HEK293 (cell line): ENCODE results near the gene DAPP1.

Experiments
- CTCF ChIA-PET: fragments of 350-600 bp; formaldehyde crosslinking; extraction: SDS; loops from one replicate; lab custom pipeline; 2021; ENCODE audit warnings: antibody characterized with exemption; lab: Yijun Ruan, JAX
- POLR2A ChIA-PET: fragments of 300-600 bp; formaldehyde crosslinking; extraction: SDS; loops from one replicate; lab custom pipeline; 2020; ENCODE audit warnings: antibody characterized with exemption, inconsistent platforms; lab: Yijun Ruan, JAX
- H3K27ac ChIP-seq: fragments of 200-500 bp; sonication (Bioruptor generic); 2 replicates; pipeline ENCODE4 v1.5.1; 2014; ENCODE audit warnings: low read depth, low read length, control low read depth, inconsistent platforms; ENCODE audit errors: extremely low read depth
- H3K36me3 ChIP-seq, 2 experiments: fragments of 200-500 bp in 1 of 2; sonication (Bioruptor generic) in 1 of 2; 1 replicate in 1 of 2; 2 replicates in 1 of 2; pipeline ENCODE4 v1.5.1; 2014 to 2017; ENCODE audit warnings: inconsistent platforms in 2 of 2, low read length in 2 of 2; ENCODE audit not compliant: control insufficient read depth in 2 of 2, insufficient read depth in 1 of 2
- H3K4me1 ChIP-seq: fragments of 200-500 bp; sonication (Bioruptor generic); 2 replicates; pipeline ENCODE4 v1.5.1; 2014; ENCODE audit warnings: mild to moderate bottlenecking, low read length, inconsistent platforms; ENCODE audit not compliant: control insufficient read depth, insufficient read depth
- H3K4me3 ChIP-seq: 2 replicates; pipeline ENCODE4 v1.5.1; 2011; ENCODE audit warnings: low read depth, mild to moderate bottlenecking, control low read depth, low read length, moderate library complexity
- H3K9me3 ChIP-seq: fragments of 200-500 bp; sonication (Bioruptor generic); 2 replicates; pipeline ENCODE4 v1.5.1; 2014; ENCODE audit warnings: low read depth, low read length, inconsistent platforms; ENCODE audit not compliant: control insufficient read depth, insufficient read depth
- HOXC10 ChIP-seq: sonication (generic); formaldehyde crosslinking; IDR thresholded peaks from 2 replicates; pipeline ENCODE4 v1.8.1; 2023; ENCODE audit warnings: mild to moderate bottlenecking, missing genetic modification reagents
- KLF10 ChIP-seq: fragments of 450-650 bp; IDR thresholded peaks from 2 replicates; pipeline ENCODE4 v1.5.1; 2018; ENCODE audit warnings: missing biosample characterization, mild to moderate bottlenecking, missing genetic modification characterization
- ZBTB48 ChIP-seq: fragments of 450-650 bp; formaldehyde crosslinking; IDR thresholded peaks from 2 replicates; pipeline ENCODE4 v1.5.1; 2016; ENCODE audit warnings: missing biosample characterization, missing genetic modification characterization
- ZNF10 ChIP-seq: fragments of 450-650 bp; formaldehyde crosslinking; IDR thresholded peaks from 2 replicates; pipeline ENCODE4 v1.5.1; 2017; ENCODE audit warnings: missing biosample characterization, missing genetic modification characterization
- ZNF239 ChIP-seq: fragments of 450-650 bp; formaldehyde crosslinking; IDR thresholded peaks from 2 replicates; pipeline ENCODE4 v1.5.1; 2016; ENCODE audit warnings: missing biosample characterization, missing genetic modification characterization
- ZNF335 ChIP-seq: fragments of 450-650 bp; formaldehyde crosslinking; conservative IDR thresholded peaks from 2 replicates; pipeline ENCODE4 v1.5.1; 2016; ENCODE audit warnings: missing biosample characterization, missing genetic modification characterization
- ZNF514 ChIP-seq: fragments of 450-650 bp; formaldehyde crosslinking; IDR thresholded peaks from 2 replicates; pipeline ENCODE4 v1.5.1; 2016; ENCODE audit warnings: missing biosample characterization, missing genetic modification characterization
- ZNF530 ChIP-seq: fragments of 450-650 bp; formaldehyde crosslinking; IDR thresholded peaks from 2 replicates; pipeline ENCODE4 v1.5.1; 2016; ENCODE audit warnings: low read depth, missing biosample characterization, missing genetic modification characterization
- ZNF544 ChIP-seq: fragments of 450-650 bp; formaldehyde crosslinking; IDR thresholded peaks from 2 replicates; pipeline ENCODE4 v1.5.0; 2017; ENCODE audit warnings: missing biosample characterization, missing genetic modification characterization
- ZNF560 ChIP-seq: fragments of 450-650 bp; formaldehyde crosslinking; IDR thresholded peaks from 2 replicates; pipeline ENCODE4 v1.5.1; 2017; ENCODE audit warnings: missing biosample characterization, missing genetic modification characterization, borderline replicate concordance
- ZNF785 ChIP-seq: fragments of 450-650 bp; formaldehyde crosslinking; IDR thresholded peaks from 2 replicates; pipeline ENCODE4 v1.5.1; 2016; ENCODE audit warnings: missing biosample characterization, missing genetic modification characterization
- TF ChIP-seq, protein P1 (sequence below): fragments of 450-650 bp; IDR thresholded peaks from 2 replicates; pipeline ENCODE4 v1.5.1; 2018; ENCODE audit warnings: missing biosample characterization, mild to moderate bottlenecking, missing genetic modification characterization
- TF ChIP-seq, protein P2 (sequence below): fragments of 450-650 bp; formaldehyde crosslinking; IDR thresholded peaks from 2 replicates; pipeline ENCODE4 v1.5.1; 2016; ENCODE audit warnings: missing biosample characterization, missing genetic modification characterization
- TF ChIP-seq, protein P3 (sequence below): fragments of 450-650 bp; formaldehyde crosslinking; IDR thresholded peaks from 2 replicates; pipeline ENCODE4 v1.5.1; 2016; ENCODE audit warnings: missing biosample characterization, missing genetic modification characterization
- TF ChIP-seq, protein P4 (sequence below): fragments of 450-650 bp; formaldehyde crosslinking; IDR thresholded peaks from 2 replicates; pipeline ENCODE4 v1.5.1; 2017; ENCODE audit warnings: missing biosample characterization, missing genetic modification characterization
- TF ChIP-seq, protein P5 (sequence below): IDR thresholded peaks from 2 replicates; pipeline ENCODE4 v1.6.1; 2011; ENCODE audit warnings: mild to moderate bottlenecking, low read depth, low read length, borderline replicate concordance
- TF ChIP-seq, protein P6 (sequence below): fragments of 450-650 bp; formaldehyde crosslinking; IDR thresholded peaks from 2 replicates; pipeline ENCODE4 v1.5.1; 2016; ENCODE audit warnings: missing biosample characterization, missing genetic modification characterization, borderline replicate concordance
- TF ChIP-seq, protein P7 (sequence below): fragments of 450-650 bp; formaldehyde crosslinking; IDR thresholded peaks from 2 replicates; pipeline ENCODE4 v1.5.1; 2016; ENCODE audit warnings: missing biosample characterization, missing genetic modification characterization

Gene DAPP1

DNA sequence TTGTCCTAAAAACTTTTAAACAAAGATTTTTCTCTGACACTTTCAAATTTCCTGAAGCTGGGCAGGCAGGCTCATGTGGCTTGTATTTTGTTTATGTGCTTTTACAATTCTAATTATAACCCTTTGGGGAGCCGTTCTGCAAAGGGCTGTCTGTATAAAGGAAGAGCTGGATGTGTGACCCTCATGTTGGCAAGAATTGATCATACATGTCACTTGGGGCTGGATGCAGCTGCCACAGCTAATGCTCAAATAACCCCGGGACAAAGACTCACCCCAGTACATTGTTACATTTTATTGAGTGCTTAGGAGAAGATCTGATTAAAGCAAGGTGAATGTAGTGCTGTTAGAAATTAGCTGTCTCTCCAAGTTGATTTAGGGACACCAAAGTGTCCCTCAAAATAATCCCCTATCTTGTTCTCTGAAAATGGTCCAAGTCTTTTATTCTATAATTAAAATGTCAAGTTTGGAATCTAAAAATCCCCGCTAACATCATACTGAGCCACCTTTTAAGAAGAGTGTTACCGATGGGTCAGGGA, 13.0 kb upstream of the DAPP1 start (continued):
- TF ChIP-seq, protein P1, sequence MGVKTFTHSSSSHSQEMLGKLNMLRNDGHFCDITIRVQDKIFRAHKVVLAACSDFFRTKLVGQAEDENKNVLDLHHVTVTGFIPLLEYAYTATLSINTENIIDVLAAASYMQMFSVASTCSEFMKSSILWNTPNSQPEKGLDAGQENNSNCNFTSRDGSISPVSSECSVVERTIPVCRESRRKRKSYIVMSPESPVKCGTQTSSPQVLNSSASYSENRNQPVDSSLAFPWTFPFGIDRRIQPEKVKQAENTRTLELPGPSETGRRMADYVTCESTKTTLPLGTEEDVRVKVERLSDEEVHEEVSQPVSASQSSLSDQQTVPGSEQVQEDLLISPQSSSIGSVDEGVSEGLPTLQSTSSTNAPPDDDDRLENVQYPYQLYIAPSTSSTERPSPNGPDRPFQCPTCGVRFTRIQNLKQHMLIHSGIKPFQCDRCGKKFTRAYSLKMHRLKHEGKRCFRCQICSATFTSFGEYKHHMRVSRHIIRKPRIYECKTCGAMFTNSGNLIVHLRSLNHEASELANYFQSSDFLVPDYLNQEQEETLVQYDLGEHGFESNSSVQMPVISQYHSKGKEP (tag by site-specific recombination) = no peak
- TF ChIP-seq HOXC10 (CRISPR knock-in tag) (no peak), ZNF514 (tag by site-specific recombination) (no peak)
- TF ChIP-seq, protein P2, sequence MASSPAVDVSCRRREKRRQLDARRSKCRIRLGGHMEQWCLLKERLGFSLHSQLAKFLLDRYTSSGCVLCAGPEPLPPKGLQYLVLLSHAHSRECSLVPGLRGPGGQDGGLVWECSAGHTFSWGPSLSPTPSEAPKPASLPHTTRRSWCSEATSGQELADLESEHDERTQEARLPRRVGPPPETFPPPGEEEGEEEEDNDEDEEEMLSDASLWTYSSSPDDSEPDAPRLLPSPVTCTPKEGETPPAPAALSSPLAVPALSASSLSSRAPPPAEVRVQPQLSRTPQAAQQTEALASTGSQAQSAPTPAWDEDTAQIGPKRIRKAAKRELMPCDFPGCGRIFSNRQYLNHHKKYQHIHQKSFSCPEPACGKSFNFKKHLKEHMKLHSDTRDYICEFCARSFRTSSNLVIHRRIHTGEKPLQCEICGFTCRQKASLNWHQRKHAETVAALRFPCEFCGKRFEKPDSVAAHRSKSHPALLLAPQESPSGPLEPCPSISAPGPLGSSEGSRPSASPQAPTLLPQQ (tag by site-specific recombination) = no peak
- TF ChIP-seq, protein P3, sequence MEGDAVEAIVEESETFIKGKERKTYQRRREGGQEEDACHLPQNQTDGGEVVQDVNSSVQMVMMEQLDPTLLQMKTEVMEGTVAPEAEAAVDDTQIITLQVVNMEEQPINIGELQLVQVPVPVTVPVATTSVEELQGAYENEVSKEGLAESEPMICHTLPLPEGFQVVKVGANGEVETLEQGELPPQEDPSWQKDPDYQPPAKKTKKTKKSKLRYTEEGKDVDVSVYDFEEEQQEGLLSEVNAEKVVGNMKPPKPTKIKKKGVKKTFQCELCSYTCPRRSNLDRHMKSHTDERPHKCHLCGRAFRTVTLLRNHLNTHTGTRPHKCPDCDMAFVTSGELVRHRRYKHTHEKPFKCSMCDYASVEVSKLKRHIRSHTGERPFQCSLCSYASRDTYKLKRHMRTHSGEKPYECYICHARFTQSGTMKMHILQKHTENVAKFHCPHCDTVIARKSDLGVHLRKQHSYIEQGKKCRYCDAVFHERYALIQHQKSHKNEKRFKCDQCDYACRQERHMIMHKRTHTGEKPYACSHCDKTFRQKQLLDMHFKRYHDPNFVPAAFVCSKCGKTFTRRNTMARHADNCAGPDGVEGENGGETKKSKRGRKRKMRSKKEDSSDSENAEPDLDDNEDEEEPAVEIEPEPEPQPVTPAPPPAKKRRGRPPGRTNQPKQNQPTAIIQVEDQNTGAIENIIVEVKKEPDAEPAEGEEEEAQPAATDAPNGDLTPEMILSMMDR (tag by site-specific recombination) = no peak

DNA sequence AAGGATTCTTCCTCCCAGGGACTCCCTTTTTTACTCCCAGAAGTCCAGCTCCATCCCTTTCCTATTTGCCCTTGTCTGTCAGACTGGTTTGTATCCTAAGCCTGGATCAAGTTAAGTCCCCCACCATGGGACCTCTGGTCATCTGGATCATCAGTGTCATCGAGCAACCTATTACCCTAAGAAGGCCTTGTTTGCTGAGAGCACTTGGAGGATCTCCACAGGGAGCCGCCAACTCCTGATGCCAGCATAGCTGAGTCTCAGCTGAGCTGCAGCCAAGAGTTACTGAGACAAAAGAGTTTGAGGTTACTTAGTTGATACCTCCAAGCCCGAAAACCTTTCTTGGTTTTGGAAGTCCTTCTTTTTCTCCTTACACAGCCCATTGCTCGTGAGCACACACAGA, 10.1 kb upstream of the DAPP1 start:
- no peak overlapping the region for H3K4me3 ChIP-seq

DNA sequence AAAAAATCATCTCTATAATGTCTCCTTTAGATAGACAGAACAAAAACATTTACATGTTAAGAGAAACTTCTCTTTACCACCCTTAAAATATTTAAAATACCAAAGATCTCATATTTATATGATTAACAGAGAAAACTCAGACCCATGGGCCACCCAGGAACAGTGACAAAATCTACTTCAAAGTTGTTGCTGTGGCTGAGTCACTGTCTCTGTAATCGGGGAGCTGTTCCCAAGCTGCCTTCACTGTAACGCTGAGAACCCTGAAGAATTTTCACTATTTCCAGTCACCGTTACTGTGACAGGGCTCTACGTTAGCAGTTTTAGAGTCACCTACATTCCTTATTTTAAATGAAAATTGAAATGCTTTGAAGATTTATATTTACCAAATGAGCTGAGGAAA, 9.0 kb upstream of the DAPP1 start:
- ChIA-PET CTCF (interaction anchor here (0.6 to 2.2 kb wide), 21 partner anchors 9 to 616 kb away, joined by 3 to 15 read pairs (median 4); partner anchors contain the start of genes C4orf17, DAPP1, MTTP and TRMT10A), POLR2A (interaction anchor here (1.0 kb wide), 1 partner anchor 244 kb away, joined by 8 read pairs; the partner anchor contains the start of gene TRMT10A)
- H3K9me3 ChIP-seq = no peaks in the 10 kb centered on the region
- H3K4me1 ChIP-seq = no peaks in the 10 kb centered on the region
- H3K36me3 ChIP-seq = no peaks in the 10 kb centered on the region
- H3K4me3 ChIP-seq = no peak overlapping the region
- TF ChIP-seq, protein P4, sequence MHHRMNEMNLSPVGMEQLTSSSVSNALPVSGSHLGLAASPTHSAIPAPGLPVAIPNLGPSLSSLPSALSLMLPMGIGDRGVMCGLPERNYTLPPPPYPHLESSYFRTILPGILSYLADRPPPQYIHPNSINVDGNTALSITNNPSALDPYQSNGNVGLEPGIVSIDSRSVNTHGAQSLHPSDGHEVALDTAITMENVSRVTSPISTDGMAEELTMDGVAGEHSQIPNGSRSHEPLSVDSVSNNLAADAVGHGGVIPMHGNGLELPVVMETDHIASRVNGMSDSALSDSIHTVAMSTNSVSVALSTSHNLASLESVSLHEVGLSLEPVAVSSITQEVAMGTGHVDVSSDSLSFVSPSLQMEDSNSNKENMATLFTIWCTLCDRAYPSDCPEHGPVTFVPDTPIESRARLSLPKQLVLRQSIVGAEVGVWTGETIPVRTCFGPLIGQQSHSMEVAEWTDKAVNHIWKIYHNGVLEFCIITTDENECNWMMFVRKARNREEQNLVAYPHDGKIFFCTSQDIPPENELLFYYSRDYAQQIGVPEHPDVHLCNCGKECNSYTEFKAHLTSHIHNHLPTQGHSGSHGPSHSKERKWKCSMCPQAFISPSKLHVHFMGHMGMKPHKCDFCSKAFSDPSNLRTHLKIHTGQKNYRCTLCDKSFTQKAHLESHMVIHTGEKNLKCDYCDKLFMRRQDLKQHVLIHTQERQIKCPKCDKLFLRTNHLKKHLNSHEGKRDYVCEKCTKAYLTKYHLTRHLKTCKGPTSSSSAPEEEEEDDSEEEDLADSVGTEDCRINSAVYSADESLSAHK (tag by site-specific recombination) = no peak
- TF ChIP-seq ZNF785 (tag by site-specific recombination) = no peak
- TF ChIP-seq, protein P5, sequence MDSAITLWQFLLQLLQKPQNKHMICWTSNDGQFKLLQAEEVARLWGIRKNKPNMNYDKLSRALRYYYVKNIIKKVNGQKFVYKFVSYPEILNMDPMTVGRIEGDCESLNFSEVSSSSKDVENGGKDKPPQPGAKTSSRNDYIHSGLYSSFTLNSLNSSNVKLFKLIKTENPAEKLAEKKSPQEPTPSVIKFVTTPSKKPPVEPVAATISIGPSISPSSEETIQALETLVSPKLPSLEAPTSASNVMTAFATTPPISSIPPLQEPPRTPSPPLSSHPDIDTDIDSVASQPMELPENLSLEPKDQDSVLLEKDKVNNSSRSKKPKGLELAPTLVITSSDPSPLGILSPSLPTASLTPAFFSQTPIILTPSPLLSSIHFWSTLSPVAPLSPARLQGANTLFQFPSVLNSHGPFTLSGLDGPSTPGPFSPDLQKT = no peak
- H3K27ac ChIP-seq = no peak overlapping the region

More for the DNA sequence above, 10.1 kb upstream of the DAPP1 start:
- no peaks in the 10 kb centered on the region for H3K9me3 ChIP-seq
- ChIA-PET CTCF (no interaction called here), POLR2A (interaction anchor here (1.7 kb wide), 1 partner anchor 243 kb away, joined by 5 read pairs; the partner anchor contains the start of gene TRMT10A)
- no peaks in the 10 kb centered on the region for H3K4me1 ChIP-seq
- no peaks in the 10 kb centered on the region for H3K36me3 ChIP-seq
- TF ChIP-seq ZNF239 (no peak), ZNF560 (tag by site-specific recombination) (no peak), ZNF10 (tag by site-specific recombination) (no peak), ZNF544 (tag by site-specific recombination) (no peak), ZNF335 (tag by site-specific recombination) (no peak), ZNF530 (tag by site-specific recombination) (no peak), ZBTB48 (tag by site-specific recombination) (no peak), KLF10 (no peak)
- TF ChIP-seq, protein P6, sequence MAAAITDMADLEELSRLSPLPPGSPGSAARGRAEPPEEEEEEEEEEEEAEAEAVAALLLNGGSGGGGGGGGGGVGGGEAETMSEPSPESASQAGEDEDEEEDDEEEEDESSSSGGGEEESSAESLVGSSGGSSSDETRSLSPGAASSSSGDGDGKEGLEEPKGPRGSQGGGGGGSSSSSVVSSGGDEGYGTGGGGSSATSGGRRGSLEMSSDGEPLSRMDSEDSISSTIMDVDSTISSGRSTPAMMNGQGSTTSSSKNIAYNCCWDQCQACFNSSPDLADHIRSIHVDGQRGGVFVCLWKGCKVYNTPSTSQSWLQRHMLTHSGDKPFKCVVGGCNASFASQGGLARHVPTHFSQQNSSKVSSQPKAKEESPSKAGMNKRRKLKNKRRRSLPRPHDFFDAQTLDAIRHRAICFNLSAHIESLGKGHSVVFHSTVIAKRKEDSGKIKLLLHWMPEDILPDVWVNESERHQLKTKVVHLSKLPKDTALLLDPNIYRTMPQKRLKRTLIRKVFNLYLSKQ (tag by site-specific recombination) = no peak
- TF ChIP-seq, protein P7, sequence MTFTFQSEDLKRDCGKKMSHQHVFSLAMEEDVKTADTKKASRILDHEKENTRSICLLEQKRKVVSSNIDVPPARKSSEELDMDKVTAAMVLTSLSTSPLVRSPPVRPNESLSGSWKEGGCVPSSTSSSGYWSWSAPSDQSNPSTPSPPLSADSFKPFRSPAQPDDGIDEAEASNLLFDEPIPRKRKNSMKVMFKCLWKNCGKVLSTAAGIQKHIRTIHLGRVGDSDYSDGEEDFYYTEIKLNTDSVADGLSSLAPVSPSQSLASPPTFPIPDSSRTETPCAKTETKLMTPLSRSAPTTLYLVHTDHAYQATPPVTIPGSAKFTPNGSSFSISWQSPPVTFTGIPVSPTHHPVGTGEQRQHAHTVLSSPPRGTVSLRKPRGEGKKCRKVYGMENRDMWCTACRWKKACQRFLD (tag by site-specific recombination) = no peak
- no peak overlapping the region for H3K27ac ChIP-seq
